GM23248 (cell line): ENCODE measurements around the gene PDIA5.

ENCODE experiments used
- EZH2 ChIP-seq: fragments of 200-600 bp; sonication (generic); IDR thresholded peaks from 2 replicates; pipeline ENCODE4 v1.6.1; 2018; ENCODE audit warnings: antibody characterized with exemption, mild to moderate bottlenecking; ENCODE audit not compliant: insufficient read depth, poor library complexity, severe bottlenecking
- EZH2phosphoT487 ChIP-seq: fragments of 200-600 bp; sonication (generic); IDR thresholded peaks from 2 replicates; pipeline ENCODE4 v1.6.1; 2018; ENCODE audit warnings: antibody characterized with exemption, moderate library complexity, mild to moderate bottlenecking, low read depth; ENCODE audit not compliant: insufficient read depth

DNA sequence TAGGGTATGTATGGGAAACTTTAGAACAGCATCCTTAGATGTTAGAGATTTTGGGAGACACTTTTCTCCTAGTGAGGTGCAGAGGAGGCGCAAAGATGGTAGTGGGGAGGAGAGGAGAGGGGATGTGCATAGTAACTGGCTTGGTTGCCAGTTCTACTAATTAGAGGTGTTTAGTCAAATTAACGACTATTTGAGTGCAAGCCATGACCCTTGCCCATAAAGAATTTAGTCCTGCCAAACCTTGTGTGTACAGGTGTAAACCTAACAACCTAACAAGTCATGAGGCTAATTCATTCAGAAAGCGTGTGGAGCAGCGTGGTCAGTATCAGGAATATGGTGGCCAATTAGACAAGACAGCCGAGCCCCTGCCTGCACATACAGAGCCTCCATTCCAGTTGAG lies 72.7 kb downstream of the PDIA5 start:
- TF ChIP-seq EZH2phosphoT487 = no peak
- TF ChIP-seq EZH2 = no peak
